Body of pancreas (tissue), 4 donors: ENCODE data around the gene HSBP1L1. TPM values are rescaled to one million over a fixed set of nuclear protein-coding genes. Genes with fewer than 3 reads are reported as not detected.
A peak's percentile ranks its signal among the peaks of the same experiment; 100 is the strongest.

ENCODE experiments used
- ATAC-seq: fragments of 150-250 bp; one replicate; pipeline ENCODE4 v1.9.1; 2016
- DNase-seq, 4 donors: peaks; one replicate each; pipeline ENCODE4 v3.0.0-alpha.2; 2019
- H3K27ac ChIP-seq, 4 donors: fragments of 200-600 bp; sonication (generic); 1 replicate in 3 of 4; 2 replicates in 1 of 4; pipeline versions ENCODE4 v1.5.1 to v1.6.1; 2016 to 2019; ENCODE audit warnings: mild to moderate bottlenecking in 1 of 4, mixed read lengths in 1 of 4, moderate library complexity in 1 of 4
- H3K27me3 ChIP-seq, 2 donors: fragments of 200-600 bp; sonication (generic); one replicate each; pipeline ENCODE4 v1.6.0; 2016; ENCODE audit warnings: mild to moderate bottlenecking in 1 of 2
- H3K36me3 ChIP-seq, 2 donors: fragments of 200-600 bp; sonication (generic); replicated peaks in 1 of 2; 2 replicates each; pipeline ENCODE4 v1.5.1; 2016; ENCODE audit warnings: low read depth in 2 of 2; ENCODE audit not compliant: insufficient read depth in 1 of 2
- H3K4me1 ChIP-seq: fragments of 200-600 bp; sonication (generic); one replicate; pipeline ENCODE4 v1.6.0; 2016
- H3K4me3 ChIP-seq, 2 donors: fragments of 200-600 bp; sonication (generic); 1 replicate in 1 of 2; 2 replicates in 1 of 2; pipeline ENCODE4 v1.5.1; 2016 to 2019
- H3K9me3 ChIP-seq, 3 donors: fragments of 200-600 bp; sonication (generic); 1 replicate in 2 of 3; 2 replicates in 1 of 3; pipeline ENCODE4 v1.5.1; 2016
- CTCF ChIP-seq, 7 experiments: fragments of 450-650 bp in 4 of 7; fragments of 200-600 bp in 3 of 7; sonication (generic) in 3 of 7; IDR thresholded peaks; one replicate each; pipeline ENCODE4 v1.5.1; 2016 to 2019; ENCODE audit warnings: antibody characterized with exemption in 7 of 7
- POLR2A ChIP-seq, 3 donors: fragments of 450-650 bp; IDR thresholded peaks; one replicate each; pipeline ENCODE4 v1.6.1; 2016; ENCODE audit warnings: antibody characterized with exemption in 3 of 3, mild to moderate bottlenecking in 2 of 3
- WGBS, 2 donors: methylation state at CpG; one replicate each; pipeline ENCODE4 v1.1.5; 2017; 5-methylcytosine and 5-hydroxymethylcytosine counted together
- intact Hi-C: fragments of 100-400 bp; cut with DNase I; formaldehyde crosslinking; loops from one replicate; pipeline ENCODE4 v1.15.1; 2023
- total RNA-seq, 2 donors: library from RNA; depleted of rRNA; stranded (reverse); fragments of >200 nt; gene quantifications; one replicate each; pipeline ENCODE4 v1.1.0, GENCODE V29; 2016

The HSBP1L1 gene
- 10 to 100 TPM; 14.8 to 22.1 TPM for total RNA-seq

- H3K27ac ChIP-seq: peak within 1 kb of the TSS; percentile 74 to 92 (median 92)
These were observed at the start of gene HSBP1L1 for GRCh38 chr18:79964330-79965118. HSBP1L1 (plus strand) TSS chr18:79964643; CDS start chr18:79964736, 93 bp downstream.

GRCh38 chr18:79915161-79916127, 49.0 kb upstream of the HSBP1L1 start:
- H3K36me3 ChIP-seq: peaks cover 0 to 5% of the 10 kb centered on the region in 2 donors
- H3K27me3 ChIP-seq: no peaks in the 10 kb centered on the region
- H3K27ac ChIP-seq: no peak overlapping the region
- no peak overlapping the region for H3K4me3 ChIP-seq
- intact Hi-C loops: no loop called here
- TF ChIP-seq POLR2A (IDR thresholded peaks at IDR 0.05) (no peak), CTCF (IDR thresholded peaks at IDR 0.05) (no peak)
- no peaks in the 10 kb centered on the region for H3K9me3 ChIP-seq
- 92 to 94% methylated on average over 36 to 48 of the region's 50 CpGs for WGBS, 2 donors
- no peaks in the 10 kb centered on the region for H3K4me1 ChIP-seq
- ATAC-seq (no peak), DNase-seq (peak in 1 of 4 donors; percentile 9)

More at GRCh38 chr18:79964330-79965118, at the start of gene HSBP1L1:
- Histone ChIP-seq H3K4me1 (peaks cover 19% of the 10 kb centered on the region), H3K4me3 (peak within 1 kb of the TSS; percentile 37 to 53), H3K36me3 (peaks cover 0 to 3% of the 10 kb centered on the region in 2 donors), H3K9me3 (no peaks in the 10 kb centered on the region), H3K27me3 (no peaks in the 10 kb centered on the region)
- 1 to 10% methylated on average over 2 to 68 of the region's 73 CpGs for WGBS, 2 donors
- intact Hi-C loops: no loop called here
- DNase-seq (peak; percentile 82 to 87 (median 84)), ATAC-seq (peak; percentile 94)
- TF ChIP-seq CTCF (IDR thresholded peaks at IDR 0.05) (peak in 6 of 7 experiments; percentile 11 to 64 (median 30)), POLR2A (IDR thresholded peaks at IDR 0.05) (peak; percentile 34 to 45 (median 39))

GRCh38 chr18:79916128-79916494, 48.3 kb upstream of the HSBP1L1 start:
- H3K27ac ChIP-seq: no peak overlapping the region
- no peak overlapping the region for H3K4me3 ChIP-seq
- no peaks in the 10 kb centered on the region for H3K9me3 ChIP-seq
- WGBS, 2 donors: 71 to 81% methylated on average over 26 of the region's 26 CpGs
- DNase-seq: peak in 1 of 4 donors; percentile 1
- H3K27me3 ChIP-seq: no peaks in the 10 kb centered on the region
- intact Hi-C loops: no loop called here
- H3K4me1 ChIP-seq: no peaks in the 10 kb centered on the region
- ATAC-seq: no peak
- H3K36me3 ChIP-seq: peaks cover 0 to 5% of the 10 kb centered on the region in 2 donors
- TF ChIP-seq CTCF (IDR thresholded peaks at IDR 0.05) (no peak), POLR2A (IDR thresholded peaks at IDR 0.05) (no peak)

- H3K4me3 ChIP-seq: no peak overlapping the region
- H3K9me3 ChIP-seq: no peaks in the 10 kb centered on the region
- peak in 2 of 4 donors; percentile 0 for DNase-seq
- ATAC-seq: no peak
- H3K36me3 ChIP-seq: peaks cover 0 to 5% of the 10 kb centered on the region in 2 donors
- TF ChIP-seq POLR2A (IDR thresholded peaks at IDR 0.05): no peak
- no peak for TF ChIP-seq CTCF (IDR thresholded peaks at IDR 0.05)
- 97 to 98% methylated on average over 24 of the region's 24 CpGs for WGBS, 2 donors
- intact Hi-C loops: no loop called here
- no peak overlapping the region for H3K27ac ChIP-seq
- H3K4me1 ChIP-seq: no peaks in the 10 kb centered on the region
- H3K27me3 ChIP-seq: no peaks in the 10 kb centered on the region
These were observed 47.8 kb upstream of the HSBP1L1 start for GRCh38 chr18:79916546-79917168.
